ENCODE results near the gene SHTN1. TPM values are rescaled to one million over a fixed set of nuclear protein-coding genes. Genes with fewer than 3 reads are reported as not detected.

The SHTN1 gene
- total and polyA plus RNA-seq, 2 experiments from 2014 or later: 0.86 to 3.5 TPM

DNA sequence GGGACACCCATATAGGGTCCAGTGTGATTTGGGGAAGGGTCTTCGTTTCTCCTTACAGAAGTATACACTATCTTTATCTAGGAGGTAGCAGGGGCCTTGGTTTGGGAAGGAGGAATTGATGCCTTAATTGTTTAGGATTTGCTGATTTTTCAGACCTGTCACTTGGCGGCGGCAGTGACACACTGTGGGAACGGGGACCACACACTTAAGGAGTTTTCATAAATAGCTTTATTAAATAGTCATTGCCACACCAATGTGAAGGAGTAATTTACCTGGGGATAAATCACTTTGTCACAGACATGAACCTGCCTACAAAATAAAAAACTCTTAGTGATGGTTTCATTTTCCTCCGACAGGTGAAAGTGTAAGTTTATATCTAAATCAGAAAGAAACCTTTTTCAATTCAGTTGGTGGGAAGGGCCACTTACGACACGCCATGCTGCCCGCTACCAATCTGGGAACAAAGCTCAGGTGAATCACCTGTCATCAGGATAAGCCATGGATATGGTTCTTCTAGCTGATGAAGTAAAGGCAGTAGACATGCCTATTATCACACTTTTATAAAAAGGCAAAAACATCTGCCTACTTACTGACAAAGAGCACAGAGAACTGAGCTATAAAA lies 168.0 kb downstream of the SHTN1 start:
- Histone ChIP-seq H3K4me2 (ENCODE audit: unreplicated experiment) (no peak overlapping the region), H3K9ac (no peak overlapping the region), H3K4me3 (no peak overlapping the region), H3K9me2 (ENCODE audit: insufficient read depth) (no peaks in the 10 kb centered on the region), H4K20me1 (ENCODE audit: insufficient read depth) (no peaks in the 10 kb centered on the region), H3K4me1 (ENCODE audit: insufficient read depth) (no peaks in the 10 kb centered on the region), H3F3A (ENCODE audit: insufficient read depth) (no peaks in the 10 kb centered on the region), H3K27me3 (replicated peaks; ENCODE audit: insufficient read depth) (no peaks in the 10 kb centered on the region), H3K9me3 (ENCODE audit: low read depth) (no peaks in the 10 kb centered on the region), H3K36me3 (ENCODE audit: low read depth) (no peaks in the 10 kb centered on the region), H3K27ac (no peak overlapping the region), H2AFZ (no peak overlapping the region), H3K79me2 (ENCODE audit: insufficient read depth) (no peaks in the 10 kb centered on the region)
- in situ Hi-C loops (cut with MboI): no loop called here
- TF ChIP-seq EZH2 (IDR thresholded peaks at IDR 0.05; ENCODE audit: insufficient read depth, poor library complexity, severe bottlenecking) (no peak), EZH2phosphoT487 (IDR thresholded peaks at IDR 0.05; ENCODE audit: insufficient read depth, low read depth) (no peak)
- no peak for DNase-seq
- 81 to 82% methylated on average over 8 of the region's 8 CpGs for WGBS, 2 experiments (ENCODE audit: low coverage in 1 of 2, low lambda C conversion rate in 2 of 2, missing lambda C conversion rate in 2 of 2)

DNA sequence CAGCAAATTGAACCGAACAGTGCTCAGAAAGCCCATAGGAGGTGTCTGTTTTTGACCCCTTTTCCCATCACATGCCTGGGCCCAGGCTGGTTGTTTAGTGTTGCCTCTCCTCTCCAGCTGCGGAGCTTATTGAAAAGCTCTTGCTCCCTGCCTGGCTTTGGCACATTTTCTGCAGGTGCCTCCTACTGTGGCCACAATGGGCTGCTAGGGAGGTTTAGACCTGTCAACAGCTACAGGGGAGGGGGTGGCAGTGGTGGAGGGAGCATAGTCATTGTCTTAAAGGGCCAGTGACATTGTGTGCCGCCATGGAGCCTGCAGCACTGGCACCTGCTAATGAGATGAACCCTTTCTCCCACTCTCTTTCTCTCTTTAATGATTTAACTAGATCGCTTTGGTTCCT lies 168.9 kb downstream of the SHTN1 start:
- Histone ChIP-seq H3K27me3 (replicated peaks; ENCODE audit: insufficient read depth) (no peaks in the 10 kb centered on the region), H3K79me2 (ENCODE audit: insufficient read depth) (no peaks in the 10 kb centered on the region), H3K36me3 (ENCODE audit: low read depth) (no peaks in the 10 kb centered on the region), H3K9ac (no peak overlapping the region), H3K4me1 (ENCODE audit: insufficient read depth) (no peaks in the 10 kb centered on the region), H4K20me1 (ENCODE audit: insufficient read depth) (no peaks in the 10 kb centered on the region), H3K9me3 (ENCODE audit: low read depth) (no peaks in the 10 kb centered on the region), H3K4me2 (ENCODE audit: unreplicated experiment) (no peak overlapping the region), H3K4me3 (no peak overlapping the region), H3F3A (ENCODE audit: insufficient read depth) (no peaks in the 10 kb centered on the region), H3K27ac (no peak overlapping the region), H2AFZ (no peak overlapping the region), H3K9me2 (ENCODE audit: insufficient read depth) (no peaks in the 10 kb centered on the region)
- DNase-seq: no peak
- TF ChIP-seq EZH2phosphoT487 (IDR thresholded peaks at IDR 0.05; ENCODE audit: insufficient read depth, low read depth): no peak
- no peak for TF ChIP-seq EZH2 (IDR thresholded peaks at IDR 0.05; ENCODE audit: insufficient read depth, poor library complexity, severe bottlenecking)
- WGBS, 2 experiments (ENCODE audit: low coverage in 1 of 2, low lambda C conversion rate in 2 of 2, missing lambda C conversion rate in 2 of 2): 33 to 42% methylated on average over 4 of the region's 4 CpGs
- in situ Hi-C loops (cut with MboI): no loop called here

DNA sequence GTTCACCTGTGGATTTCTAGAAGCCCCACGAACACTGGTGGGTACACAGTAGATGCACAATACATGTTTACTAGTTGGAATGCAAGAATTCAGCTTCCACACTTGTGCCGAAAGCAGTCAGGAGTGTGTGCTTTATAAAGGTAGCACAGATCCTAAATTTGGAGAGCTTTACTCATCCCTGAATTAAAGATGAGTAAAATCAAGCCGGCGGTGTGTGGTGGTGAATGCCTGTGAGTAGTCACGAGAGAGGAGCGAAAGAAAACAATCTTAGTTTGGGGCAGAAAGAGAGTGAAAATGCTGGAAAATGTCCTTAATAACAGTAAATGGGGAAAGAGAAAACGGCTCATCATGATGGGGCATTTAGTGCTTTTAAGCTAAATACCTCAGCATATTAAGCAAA lies 169.3 kb downstream of the SHTN1 start:
- H3K4me1 ChIP-seq (ENCODE audit: insufficient read depth): no peaks in the 10 kb centered on the region
- no peaks in the 10 kb centered on the region for H4K20me1 ChIP-seq (ENCODE audit: insufficient read depth)
- no peaks in the 10 kb centered on the region for H3F3A ChIP-seq (ENCODE audit: insufficient read depth)
- no peak overlapping the region for H3K9ac ChIP-seq
- no peaks in the 10 kb centered on the region for H3K9me2 ChIP-seq (ENCODE audit: insufficient read depth)
- H2AFZ ChIP-seq: no peak overlapping the region
- H3K79me2 ChIP-seq (ENCODE audit: insufficient read depth): no peaks in the 10 kb centered on the region
- 82 to 86% methylated on average over 7 of the region's 7 CpGs for WGBS, 2 experiments (ENCODE audit: low coverage in 1 of 2, low lambda C conversion rate in 2 of 2, missing lambda C conversion rate in 2 of 2)
- H3K27me3 ChIP-seq (replicated peaks; ENCODE audit: insufficient read depth): no peaks in the 10 kb centered on the region
- no peak overlapping the region for H3K27ac ChIP-seq
- no peaks in the 10 kb centered on the region for H3K36me3 ChIP-seq (ENCODE audit: low read depth)
- no peak for TF ChIP-seq EZH2phosphoT487 (IDR thresholded peaks at IDR 0.05; ENCODE audit: insufficient read depth, low read depth)
- TF ChIP-seq EZH2 (IDR thresholded peaks at IDR 0.05; ENCODE audit: insufficient read depth, poor library complexity, severe bottlenecking): no peak
- no peak overlapping the region for H3K4me3 ChIP-seq
- no peak overlapping the region for H3K4me2 ChIP-seq (ENCODE audit: unreplicated experiment)
- H3K9me3 ChIP-seq (ENCODE audit: low read depth): no peaks in the 10 kb centered on the region
- DNase-seq: no peak
- in situ Hi-C loops (cut with MboI): no loop called here

DNA sequence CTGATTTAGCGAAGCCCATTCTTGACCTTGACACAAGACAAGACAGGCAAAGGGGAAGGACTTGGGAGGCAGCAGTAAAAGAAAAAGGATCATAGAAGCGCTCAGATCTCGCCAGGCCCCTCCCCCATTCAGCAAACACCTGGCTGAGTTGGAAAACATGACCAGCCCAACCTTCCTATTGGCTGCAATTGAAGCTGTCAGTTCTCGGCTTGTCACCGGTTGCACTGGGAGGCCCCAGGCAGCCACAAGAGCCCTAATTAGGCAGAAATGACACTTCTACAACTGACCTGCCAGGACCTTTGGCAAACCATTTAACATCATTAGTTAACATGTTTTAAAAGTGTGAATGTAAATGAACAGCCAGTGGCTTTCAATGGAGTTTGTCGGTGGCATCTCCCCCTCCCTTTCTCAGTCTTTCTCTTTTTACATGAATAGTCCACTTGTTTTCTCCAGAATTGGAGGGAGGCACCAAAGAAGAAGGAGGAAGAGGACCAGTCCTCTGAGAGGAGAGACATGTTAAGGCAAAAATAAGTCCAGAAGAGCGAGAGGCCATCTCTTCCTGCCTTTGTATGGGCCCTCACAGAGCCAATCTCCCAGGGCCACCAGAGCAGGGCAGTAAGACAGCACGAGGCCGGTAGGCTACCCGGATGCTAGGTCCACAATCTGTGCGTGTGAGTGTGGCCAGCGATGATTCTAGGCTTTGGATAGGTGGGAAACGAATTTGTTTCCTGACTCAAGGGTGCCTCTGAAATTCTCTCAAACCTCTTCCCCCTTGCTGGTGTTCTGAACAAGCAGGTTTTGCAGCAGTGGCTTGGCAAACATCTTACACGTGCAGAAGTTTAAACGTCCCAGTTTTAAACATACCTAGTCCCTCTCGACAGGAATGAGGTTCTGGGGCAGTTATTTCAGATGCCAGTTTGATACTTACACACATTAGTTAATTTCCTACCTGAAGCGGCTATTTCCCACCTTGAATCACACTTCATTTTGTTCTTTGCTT lies 170.7 kb downstream of the SHTN1 start:
- Histone ChIP-seq H3F3A (ENCODE audit: insufficient read depth) (no peaks in the 10 kb centered on the region), H3K79me2 (ENCODE audit: insufficient read depth) (no peaks in the 10 kb centered on the region), H3K36me3 (ENCODE audit: low read depth) (no peaks in the 10 kb centered on the region), H3K27ac (no peak overlapping the region), H3K9me2 (ENCODE audit: insufficient read depth) (no peaks in the 10 kb centered on the region), H2AFZ (no peak overlapping the region), H3K4me3 (no peak overlapping the region), H4K20me1 (ENCODE audit: insufficient read depth) (no peaks in the 10 kb centered on the region), H3K9ac (no peak overlapping the region), H3K4me1 (ENCODE audit: insufficient read depth) (no peaks in the 10 kb centered on the region), H3K9me3 (ENCODE audit: low read depth) (no peaks in the 10 kb centered on the region), H3K27me3 (replicated peaks; ENCODE audit: insufficient read depth) (no peaks in the 10 kb centered on the region), H3K4me2 (ENCODE audit: unreplicated experiment) (no peak overlapping the region)
- TF ChIP-seq EZH2phosphoT487 (IDR thresholded peaks at IDR 0.05; ENCODE audit: insufficient read depth, low read depth) (no peak), EZH2 (IDR thresholded peaks at IDR 0.05; ENCODE audit: insufficient read depth, poor library complexity, severe bottlenecking) (no peak)
- WGBS, 2 experiments (ENCODE audit: low coverage in 1 of 2, low lambda C conversion rate in 2 of 2, missing lambda C conversion rate in 2 of 2): 81 to 84% methylated on average over 17 of the region's 17 CpGs
- in situ Hi-C loops (cut with MboI): no loop called here
- DNase-seq: no peak

Measured in GM23248 (cell line).